HG02623 (cell line): Measurements from ENCODE around the gene KRTAP10-6.
"Not testable (repeated sequence)": the region's sequence is repeated elsewhere in the genome, so short reads cannot be mapped to it uniquely, and the experiment has no call there.

Experiments used
- ATAC-seq: cut with Tn5 transposase; IDR thresholded peaks from one replicate; pipeline ENCODE4 v1.9.1; 2021; ENCODE audit warnings: moderate library complexity; ENCODE audit not compliant: unreplicated experiment

The KRTAP10-6 gene

GRCh38 chr21:44579833-44580144 lies 12.5 kb downstream of the KRTAP10-6 start:
- no peak for ATAC-seq

GRCh38 chr21:44579056-44579832 lies 13.1 kb downstream of the KRTAP10-6 start:
- ATAC-seq = no peak

GRCh38 chr21:44578371-44579055 lies 13.8 kb downstream of the KRTAP10-6 start:
- no peak for ATAC-seq

- ATAC-seq = no peak
Measured at GRCh38 chr21:44576025-44576420, 16.3 kb downstream of the KRTAP10-6 start.

GRCh38 chr21:44575307-44576024 lies 16.8 kb downstream of the KRTAP10-6 start:
- ATAC-seq = no peak

- no peak for ATAC-seq
Measured at GRCh38 chr21:44574457-44575306, 17.6 kb downstream of the KRTAP10-6 start.

- ATAC-seq = not testable (repeated sequence)
Measured at GRCh38 chr21:44573630-44574456, 18.5 kb downstream of the KRTAP10-6 start, which contains the start of gene KRTAP10-4. TSS of gene KRTAP10-4 (plus strand) at chr21:44573729. CDS start at chr21:44573759, 30 bp downstream.

- ATAC-seq = no peak
Measured at GRCh38 chr21:44572959-44573583, 19.2 kb downstream of the KRTAP10-6 start.

GRCh38 chr21:44571844-44572782 lies 20.2 kb downstream of the KRTAP10-6 start:
- no peak for ATAC-seq

- ATAC-seq = no peak
Measured at GRCh38 chr21:44571296-44571695, 21.0 kb downstream of the KRTAP10-6 start.

- ATAC-seq = no peak
Measured at GRCh38 chr21:44569861-44570517, 22.3 kb downstream of the KRTAP10-6 start.

GRCh38 chr21:44568667-44569556 lies 23.4 kb downstream of the KRTAP10-6 start:
- ATAC-seq = no peak

GRCh38 chr21:44568261-44568660 lies 24.0 kb downstream of the KRTAP10-6 start:
- no peak for ATAC-seq

- ATAC-seq = no peak
Measured at GRCh38 chr21:44567481-44568171, 24.7 kb downstream of the KRTAP10-6 start.

GRCh38 chr21:44566403-44566802 lies 25.9 kb downstream of the KRTAP10-6 start:
- ATAC-seq = no peak

GRCh38 chr21:44564886-44565598 lies 27.3 kb downstream of the KRTAP10-6 start:
- ATAC-seq = no peak
